Activated CD8-positive, alpha-beta memory T cell treated with anti-CD3 and anti-CD28 coated beads, Interleukin-2, amount 50 U/mL, for 1 hour (primary cell): ENCODE measurements around the gene CREBZF.
"Not testable (repeated sequence)": the region's sequence is repeated elsewhere in the genome, so short reads cannot be mapped to it uniquely, and the experiment has no call there.

Source experiments
- DNase-seq: peaks from one replicate; pipeline ENCODE4 v3.0.0-alpha.2; 2020; ENCODE audit errors: extremely low read depth

Gene CREBZF

DNA sequence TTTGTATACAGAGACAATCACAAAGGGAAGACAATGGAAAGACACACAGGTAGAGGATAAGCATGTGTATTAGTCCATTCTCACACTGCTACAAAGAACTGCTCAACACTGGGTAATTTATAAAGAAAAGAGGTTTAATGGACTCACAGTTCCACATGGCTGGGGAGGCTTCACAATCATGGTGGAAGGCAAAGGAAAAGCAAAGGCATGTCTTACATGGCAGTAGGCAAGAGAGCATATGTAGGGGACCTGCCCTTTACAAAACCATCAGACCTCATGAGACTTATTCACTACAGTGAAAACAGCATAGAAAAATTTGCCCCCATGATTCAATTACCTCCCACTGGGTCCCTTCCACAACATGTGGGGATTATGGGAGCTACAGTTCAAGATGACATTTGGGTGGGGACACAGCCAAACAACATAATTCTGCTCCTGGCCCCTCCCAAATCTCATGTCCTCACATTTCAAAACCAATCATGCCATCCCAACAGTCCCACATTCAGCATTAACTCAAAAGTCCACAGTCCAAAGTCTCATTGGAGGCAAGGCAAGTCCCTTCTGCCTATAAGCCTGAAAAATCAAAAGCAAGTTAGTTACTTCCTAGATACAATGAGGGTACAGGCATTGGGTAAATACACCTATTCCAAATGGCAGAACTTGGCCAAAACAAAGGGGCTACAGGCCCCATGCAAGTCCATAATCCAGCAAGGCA is 6.2 kb upstream of the CREBZF start:
- DNase-seq = not testable (repeated sequence)

DNA sequence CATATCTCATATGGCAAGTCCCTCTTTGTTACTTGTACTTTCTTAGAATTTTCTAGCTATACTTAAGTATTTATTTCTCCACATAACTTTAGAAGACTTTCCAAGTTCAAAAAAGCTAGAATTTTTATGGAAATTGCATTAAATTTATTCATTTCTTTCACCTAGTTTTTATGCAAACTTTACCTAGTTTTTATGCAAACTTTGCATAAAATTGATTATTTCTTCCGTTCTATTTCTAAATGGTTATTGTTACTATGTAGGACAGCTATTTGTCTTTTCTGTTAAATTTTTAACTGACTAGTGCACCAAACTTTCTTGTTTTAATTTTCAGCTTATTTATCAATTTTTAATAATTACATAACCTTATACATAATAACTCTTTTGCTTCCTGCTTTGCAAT is 3.2 kb upstream of the CREBZF start:
- DNase-seq = no peak

DNA sequence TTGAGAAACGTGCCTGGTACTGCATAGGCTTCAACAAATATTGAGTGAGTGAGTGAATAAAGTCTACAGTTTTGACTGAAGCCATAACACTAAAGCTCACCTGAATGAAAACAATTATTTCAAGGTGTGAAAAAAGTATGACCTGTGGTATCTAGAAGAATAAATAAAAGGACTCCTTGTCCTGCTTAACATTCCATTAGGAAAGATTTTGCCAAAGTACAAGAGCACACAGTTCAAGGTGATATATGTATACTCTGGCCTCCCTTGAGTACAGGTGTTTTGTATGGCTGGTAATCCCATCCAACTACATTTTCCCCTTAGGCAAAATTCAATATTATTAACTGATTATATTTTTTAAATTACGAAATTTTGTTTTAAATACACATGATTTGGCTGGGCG is 1.8 kb upstream of the CREBZF start:
- DNase-seq = no peak

DNA sequence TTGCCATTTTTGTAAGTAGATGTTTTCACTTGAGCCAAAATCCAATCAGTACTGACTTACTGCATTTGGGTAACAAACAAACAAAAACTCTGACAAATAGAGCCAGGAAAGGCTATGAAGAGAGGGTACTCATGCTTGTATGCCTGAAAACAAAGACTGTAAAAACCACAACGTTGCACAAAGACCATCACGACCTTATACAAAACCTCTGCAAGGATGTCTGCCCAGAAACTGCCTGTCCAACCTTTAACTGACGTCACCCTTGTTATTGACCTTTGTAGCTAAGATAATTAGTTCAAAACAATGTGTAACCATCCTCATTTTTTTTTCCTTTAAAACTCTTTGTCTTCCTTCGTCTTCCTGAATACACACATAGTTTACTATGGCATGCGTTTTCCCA is 804 bp upstream of the CREBZF start:
- DNase-seq = no peak

DNA sequence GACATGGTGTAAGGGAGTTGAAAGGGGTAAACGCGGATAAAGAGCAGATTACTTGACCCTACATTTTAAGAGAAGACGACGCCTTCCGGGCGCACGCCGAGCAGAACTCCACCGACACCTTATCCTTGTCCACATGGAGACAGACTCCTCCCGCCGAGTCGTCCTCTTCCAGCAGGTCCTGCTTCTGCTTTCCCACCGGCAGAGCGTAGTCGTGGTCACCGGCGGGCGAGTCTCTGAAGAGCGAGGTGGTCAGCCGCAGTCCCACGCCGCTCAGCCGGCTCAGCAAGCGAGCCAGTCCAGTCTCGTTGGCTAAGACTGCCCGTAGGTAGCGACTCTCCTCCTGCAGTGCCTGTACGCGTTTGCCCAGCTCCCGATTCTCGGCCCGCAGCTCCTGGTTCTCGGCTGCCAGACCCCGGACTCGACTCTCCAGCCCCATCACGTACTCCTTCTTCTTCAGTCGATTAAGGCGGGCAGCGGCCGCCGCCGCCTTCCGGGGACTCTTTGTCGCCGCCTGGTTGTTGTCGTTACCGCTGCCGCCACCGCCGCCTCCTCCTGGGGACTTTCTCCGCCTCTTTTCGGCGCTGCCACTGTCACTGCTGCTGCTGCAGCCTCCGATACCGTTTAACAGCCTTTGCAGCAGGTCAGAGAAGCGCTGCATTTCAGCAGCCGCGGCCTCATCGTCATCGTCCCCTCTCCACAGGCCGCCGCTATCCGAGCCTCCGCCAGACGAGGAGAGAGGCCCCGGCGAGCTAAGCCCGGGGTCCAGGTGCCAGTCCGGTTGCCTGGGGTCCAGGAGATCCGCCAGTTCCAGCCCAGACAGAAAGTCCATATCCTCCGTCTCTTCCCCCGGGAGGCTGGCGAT is 945 bp downstream of the CREBZF start:
- DNase-seq = peak; percentile 75

DNA sequence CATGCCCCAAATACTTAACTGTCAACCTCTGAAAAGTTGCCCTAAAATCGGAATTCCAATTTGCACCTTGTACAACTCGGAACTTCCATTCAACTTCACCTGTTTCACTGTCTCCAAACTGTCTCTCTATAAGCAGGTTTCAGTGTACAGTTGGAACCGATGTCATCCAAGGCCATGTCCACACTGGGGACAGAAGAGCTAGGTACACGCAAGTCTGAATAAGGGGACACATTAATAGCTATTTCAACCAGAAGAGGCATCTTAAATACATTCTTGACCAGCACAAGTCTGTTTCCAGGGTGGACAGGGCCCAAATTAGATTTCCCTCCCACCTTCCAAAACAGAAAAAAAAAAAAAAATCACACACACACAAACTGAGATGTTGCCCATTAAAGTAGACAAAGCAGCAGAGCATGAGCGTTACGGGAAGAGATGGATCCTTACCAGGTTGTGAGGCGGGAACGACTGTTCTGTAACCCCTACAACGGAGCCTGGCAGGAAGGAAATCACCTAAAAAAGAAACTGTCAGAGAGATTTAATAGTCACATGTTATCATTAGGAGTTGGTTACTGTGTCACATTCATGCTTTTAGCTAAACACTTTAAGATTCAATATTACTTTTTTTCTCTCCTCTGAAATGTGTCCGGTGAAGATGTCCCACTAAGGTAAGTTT is 1.7 kb downstream of the CREBZF start:
- DNase-seq = no peak

DNA sequence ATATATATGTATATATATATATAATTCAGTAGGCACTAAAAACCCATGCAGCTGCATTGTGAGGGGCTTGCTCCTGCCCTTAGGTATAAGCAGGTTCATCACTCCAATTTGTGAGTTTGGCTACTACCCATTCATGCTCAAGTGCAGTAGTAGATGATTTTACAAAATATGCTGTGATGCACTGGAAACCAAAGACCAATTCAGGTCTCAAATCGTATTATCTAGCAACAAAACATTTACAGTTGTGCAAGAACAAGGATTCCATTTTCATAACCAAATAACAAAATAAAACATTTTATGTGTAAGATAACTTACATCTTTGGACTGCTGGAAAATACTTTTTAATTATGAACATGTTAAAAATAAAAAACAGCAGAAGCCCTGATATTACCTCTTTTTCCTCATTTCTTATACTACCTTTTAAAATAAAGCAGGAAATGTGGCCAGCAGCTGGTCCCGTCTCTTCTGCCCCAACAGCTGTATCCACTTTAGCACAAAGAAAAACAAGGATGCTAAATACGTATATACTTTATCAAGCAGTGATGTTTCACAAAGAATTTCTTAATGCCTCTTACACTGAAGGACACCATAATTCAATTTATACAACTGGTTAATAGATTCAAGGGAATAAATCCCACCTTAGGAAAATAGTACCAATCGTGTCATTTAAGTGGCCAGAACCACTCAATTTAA is 2.8 kb downstream of the CREBZF start:
- DNase-seq = no peak

DNA sequence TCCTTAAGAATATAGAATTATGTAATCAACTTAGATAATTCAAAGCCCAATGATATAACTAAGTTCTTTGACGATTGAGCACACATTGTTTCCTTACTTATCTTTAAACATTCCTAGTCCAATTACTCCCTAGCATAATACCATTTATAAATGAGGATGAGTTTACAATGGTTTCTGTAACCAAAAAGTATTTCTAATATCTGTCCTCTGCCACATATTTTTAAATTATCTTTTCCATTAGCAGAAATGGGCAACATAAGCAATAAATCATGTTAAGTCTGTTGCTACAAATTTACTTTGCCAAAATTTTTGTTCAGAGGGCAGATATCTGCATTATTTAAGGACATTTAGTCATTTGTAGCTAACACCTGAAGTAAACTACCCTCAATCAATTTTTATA is 6.7 kb downstream of the CREBZF start:
- DNase-seq = no peak

DNA sequence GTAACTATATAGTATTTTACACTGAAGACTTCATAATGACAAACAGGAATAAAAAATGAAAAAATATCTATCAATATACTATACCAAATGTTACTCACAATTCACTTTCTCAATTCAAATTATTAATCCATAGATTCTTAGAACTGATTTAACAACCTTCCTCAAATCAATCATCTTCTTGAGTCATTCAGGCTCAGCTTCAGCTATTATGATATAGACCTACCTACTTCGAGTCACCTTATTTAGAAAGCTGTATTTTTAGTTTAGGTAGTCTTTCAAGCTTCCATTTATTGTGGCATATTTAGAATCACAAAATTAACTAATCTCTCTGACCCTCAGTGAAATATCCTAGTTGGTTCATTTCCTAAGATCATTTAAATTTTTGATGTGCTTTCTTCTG is 8.2 kb downstream of the CREBZF start:
- DNase-seq = no peak

DNA sequence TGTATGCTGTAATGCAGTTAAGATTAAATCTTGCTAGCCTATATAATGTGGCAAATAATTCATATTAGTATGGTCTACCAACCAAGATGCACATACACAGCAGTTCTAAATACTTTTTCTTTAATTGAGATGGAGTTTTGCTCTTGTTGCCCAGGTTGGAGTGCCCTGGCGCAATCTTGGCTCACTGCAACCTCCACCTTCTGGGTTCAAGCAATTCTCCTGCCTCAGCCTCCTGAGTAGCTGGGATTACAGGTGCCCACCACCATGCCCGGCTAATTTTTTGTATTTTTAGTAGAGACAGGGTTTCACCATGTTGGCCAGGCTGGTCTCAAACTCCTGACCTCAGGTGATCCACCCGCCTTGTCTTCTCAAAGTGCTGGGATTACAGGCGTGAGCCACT is 10.6 kb downstream of the CREBZF start:
- not testable (repeated sequence) for DNase-seq

DNA sequence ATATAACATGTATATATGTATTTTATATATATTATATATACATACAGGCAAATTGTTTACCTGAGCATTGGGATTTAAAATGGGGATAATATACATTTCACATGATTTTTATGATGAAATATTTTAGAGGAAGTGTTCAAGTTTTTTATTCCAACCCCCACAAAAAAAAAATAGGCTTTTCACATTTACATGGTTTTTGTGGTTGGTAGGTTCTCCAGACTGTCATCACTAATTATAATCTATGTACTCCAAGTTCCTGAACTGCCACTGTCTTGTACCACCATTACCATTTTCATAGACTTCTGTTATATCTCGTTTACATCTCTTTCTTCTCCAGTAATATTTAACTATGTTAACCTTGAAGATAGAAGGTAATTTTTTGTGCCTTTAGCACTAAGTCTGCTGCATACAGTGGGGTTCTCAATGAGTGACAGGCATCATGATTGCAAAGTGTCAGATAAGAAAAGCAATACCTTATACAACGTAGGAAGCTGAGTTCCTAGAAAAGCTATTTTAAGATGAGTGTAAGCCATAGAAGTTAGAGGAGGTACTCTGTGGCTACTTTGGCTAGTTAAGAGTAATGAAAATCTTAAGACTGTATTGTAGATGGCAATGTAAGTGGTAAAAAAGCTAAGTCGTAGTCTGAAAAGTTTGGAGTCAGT is 12.0 kb downstream of the CREBZF start:
- DNase-seq = no peak

DNA sequence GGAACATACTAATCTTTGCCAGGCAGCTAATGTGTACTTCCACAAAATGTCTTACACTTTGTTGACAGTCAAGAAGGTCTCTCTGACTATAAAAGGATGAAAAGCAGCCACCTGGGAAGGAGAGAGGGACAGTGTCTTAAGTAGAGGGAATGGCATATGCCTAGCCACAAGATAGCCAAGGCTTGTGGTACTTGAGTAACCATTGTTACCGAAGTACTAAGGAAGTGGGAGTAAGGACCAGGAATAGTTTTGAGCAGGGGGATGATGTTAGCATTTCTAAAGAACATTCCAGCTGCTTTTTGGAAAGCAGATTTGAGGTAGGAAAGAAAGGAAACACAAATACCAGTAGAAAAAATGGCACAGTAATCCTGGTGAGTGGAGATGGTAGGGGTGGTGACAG is 13.8 kb downstream of the CREBZF start:
- DNase-seq = no peak

DNA sequence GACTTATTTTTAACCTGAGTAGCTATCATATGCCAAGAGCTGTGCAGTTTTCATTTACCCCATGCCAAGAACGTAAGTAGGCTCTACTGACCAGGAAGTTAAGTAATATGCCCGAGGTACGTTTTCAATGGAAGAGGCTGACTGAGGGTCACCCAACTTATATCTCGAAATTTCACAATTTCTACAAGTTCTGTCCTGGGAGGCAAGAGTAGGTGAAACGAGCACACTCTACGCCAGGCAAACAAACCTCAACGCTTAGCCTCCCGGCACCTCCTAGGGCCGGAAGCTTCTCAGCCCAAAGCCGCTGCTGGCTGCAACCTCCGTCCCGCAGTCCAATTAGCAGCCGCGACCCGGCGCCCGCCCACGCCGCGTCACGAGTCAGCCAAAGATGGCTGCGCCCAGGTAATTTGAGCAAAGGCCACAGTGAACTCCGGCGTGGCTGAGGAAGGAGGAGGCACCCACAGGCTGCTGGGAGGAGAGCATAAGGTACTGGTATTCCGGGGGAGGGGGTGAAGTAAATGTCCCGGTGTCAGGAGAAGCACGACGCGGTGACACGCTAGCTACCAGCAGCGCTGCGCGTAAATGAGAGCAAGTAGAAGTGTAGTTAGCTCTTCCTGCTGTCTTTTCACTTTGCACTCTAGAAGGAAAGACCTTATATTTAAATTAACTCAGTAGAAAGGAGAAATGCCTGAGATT is 17.2 kb downstream of the CREBZF start, which contains the start of gene TMEM126A:
TMEM126A (plus strand) TSS at position 364 of the 696 bp plus-strand sequence. CDS start 2,289 bp downstream, outside the sequence.
- peak; percentile 54 for DNase-seq

DNA sequence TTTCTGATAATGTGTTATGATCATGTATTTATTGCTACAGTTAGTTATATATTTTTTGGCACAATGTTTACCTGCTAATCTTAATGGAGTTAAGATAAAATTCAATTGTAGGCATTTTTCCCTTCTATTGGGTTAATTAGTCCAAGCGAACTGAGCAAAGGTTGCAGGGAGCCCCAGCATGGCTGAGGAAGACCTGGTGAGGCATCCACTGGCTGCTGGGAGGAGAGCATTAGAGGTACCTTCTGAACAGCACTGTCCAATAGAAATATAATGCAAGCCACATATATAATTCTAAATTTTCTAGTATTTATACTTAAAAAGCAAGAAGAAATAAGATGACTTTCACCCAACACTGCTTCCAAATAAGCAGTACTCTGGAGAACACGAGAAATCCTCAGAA is 17.9 kb downstream of the CREBZF start:
- no peak for DNase-seq

DNA sequence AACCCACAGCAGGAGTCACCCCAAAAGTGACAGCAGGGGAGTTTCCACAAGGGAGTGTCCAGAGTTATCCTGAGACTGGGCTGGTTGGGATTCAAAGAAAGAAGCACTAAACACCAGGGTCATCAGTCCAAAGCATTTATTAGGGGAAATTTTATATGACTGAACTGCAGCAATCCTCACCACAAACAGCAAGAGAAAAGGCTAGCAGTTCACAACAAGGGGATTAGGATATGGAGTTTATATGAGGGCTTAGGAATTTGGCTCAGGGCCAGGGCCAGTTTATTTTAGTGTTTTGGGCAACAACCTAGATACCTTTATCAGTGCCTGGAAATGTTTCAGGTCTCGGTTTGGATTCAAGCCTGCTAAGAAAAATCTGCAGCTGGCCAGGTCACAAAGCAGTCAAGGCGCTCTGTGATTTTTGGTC is 21.7 kb downstream of the CREBZF start:
- no peak for DNase-seq

DNA sequence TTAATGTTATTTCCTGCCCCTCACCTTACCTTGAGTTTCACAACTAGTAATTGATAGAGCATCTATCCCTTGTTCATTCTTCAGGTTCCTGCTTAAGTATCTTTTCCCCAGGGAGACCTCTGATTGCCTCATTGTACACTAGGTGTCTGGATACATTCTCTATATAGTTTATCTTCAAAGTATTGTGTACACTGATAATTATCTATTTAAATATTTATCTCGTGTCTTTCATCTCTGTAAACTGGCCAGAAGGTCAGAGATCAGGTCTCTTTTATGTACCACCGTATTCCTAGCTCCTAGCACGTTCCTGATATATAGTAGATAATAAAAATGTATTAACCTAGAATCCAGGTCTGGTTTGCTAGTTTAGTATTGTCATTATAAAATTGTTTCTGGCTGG is 30.2 kb downstream of the CREBZF start:
- DNase-seq = no peak

DNA sequence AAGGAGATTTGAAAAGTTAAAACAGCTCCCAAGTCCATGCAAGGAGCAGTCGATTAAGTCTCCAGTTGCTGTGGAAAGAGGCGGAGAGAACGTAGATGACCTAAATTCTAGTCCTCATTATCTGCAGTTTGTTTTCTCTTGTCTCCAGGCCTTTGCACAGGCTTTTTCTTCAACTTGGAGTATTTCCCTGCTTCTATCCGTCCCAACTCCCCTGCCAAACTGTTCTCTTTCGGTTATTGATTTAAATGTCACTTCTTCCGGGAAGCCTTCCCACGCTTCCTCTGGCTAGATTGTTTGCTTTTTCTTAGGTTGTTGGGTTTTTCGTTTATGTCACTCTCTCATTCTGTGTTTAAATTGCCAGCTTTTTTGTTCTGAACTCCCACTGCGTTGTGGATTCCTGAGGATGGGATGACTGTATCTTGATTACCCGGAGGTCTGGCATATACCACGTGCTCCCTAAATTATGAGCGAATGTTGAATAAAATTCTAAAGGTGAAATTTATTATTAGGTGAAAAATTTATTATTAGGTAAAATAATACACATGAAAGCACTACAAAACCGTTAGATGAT is 36.1 kb downstream of the CREBZF start:
- no peak for DNase-seq

DNA sequence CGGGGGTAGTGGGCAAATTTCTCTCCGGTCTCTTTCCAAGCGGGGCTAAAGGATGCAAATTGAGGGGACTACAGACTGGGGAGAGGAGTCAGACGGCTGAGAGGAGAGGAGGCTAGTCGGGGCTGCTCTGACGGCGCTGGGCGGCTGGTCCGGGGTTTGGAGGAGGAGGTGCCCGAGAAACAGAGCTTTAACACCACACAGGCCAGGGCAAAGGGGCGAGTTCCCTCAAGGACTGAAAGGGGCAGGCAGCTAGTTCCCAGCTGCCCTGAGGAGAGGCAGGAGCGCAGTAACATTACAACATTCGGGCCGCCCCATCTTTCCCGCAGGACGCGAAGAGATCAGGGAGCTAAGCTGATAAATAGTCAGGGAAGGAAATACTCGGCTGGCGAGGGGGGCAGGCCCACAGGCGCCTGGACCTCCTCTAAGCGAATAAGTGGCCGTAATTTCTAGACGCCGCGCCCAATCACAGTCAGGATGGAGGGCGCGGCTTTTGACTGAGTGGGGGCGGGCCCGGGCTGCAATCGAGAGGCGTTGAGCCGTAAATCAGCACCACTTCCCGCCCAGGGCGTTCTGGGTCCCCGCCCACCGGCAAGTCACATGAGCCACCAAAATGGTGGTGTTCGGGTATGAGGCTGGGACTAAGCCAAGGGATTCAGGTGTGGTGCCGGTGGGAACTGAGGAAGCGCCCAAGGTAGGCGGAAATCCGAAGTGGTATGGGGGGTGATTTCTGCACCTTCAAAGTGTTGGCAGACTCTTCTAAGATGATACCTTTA is 36.7 kb downstream of the CREBZF start, which contains the start of gene TMEM126B:
TMEM126B (plus strand) TSS at position 596 of the 773 bp plus-strand sequence; CDS start at position 611, 15 bp downstream.
- peak; percentile 82 for DNase-seq

DNA sequence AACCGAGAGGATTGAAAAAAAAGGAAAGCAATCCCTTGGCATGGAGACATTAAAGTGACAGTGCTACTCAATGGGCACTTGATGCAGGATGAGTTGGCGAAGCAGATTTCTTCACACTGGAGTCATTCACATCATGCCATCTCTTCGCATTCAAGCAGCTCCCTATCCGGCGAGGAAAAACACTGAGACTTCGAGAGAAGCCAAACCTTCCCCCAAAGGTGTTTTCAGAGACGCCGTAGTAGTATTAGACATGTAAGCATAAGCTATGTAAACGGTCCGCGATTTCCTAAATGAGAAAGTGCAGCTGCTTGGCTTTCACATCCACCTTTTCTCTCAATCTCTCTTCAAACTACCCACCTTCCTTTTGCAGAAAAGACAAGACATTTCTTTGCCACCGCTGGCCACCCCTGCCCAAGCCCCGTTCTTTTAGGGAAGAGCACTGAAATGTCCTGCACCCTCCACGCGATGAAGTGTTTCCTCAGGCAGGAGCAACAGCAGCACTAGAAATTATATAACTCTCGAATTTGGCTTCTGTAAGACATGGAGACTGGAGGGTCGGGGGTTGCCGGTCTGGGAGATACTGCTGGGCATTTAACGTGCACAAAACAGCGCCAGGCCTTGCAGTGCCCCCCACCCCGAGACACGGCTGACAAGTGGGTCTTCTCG is 37.5 kb downstream of the CREBZF start, which contains the start of gene DLG2:
DLG2 (minus strand) TSS at position 13 of the 666 bp plus-strand sequence.
- no peak for DNase-seq
